ENCODE measurements around the gene TCF7L2.

- TF ChIP-seq CTCF (conservative IDR thresholded peaks at IDR 0.05) (no peak), ZFX (IDR thresholded peaks at IDR 0.05) (no peak)
Measured at GRCh38 chr10:112949143-112949823, 764 bp upstream of the TCF7L2 start.
